ENCODE results near the gene L3MBTL4. TPM values are rescaled to one million over a fixed set of nuclear protein-coding genes. Genes with fewer than 3 reads are reported as not detected.

Gene L3MBTL4
- total RNA-seq, 2 experiments from 2014 or later, result not detected

DNA sequence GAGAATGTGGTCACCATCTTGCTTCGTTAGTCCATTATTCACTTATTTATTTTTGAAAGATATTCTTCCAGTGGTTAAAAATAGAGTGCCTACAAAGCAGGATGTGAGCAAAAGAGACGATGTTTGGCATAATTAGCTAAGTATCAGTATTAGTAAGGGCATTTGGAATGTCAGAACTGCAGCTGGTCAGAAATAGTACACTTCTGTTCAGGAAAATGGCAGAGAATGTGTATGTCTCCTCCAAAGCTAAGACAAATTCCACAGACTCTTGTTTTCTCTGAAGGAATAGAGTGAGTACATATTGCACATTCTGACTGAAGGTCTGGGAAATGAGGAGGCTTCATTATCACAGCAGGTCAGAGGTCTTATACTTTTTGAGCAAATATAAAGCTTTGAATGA, 209.0 kb downstream of the L3MBTL4 start:
- H3K36me3 ChIP-seq (ENCODE audit: insufficient read depth, low read length), result no peaks in the 10 kb centered on the region
- H4K20me1 ChIP-seq (ENCODE audit: insufficient read depth, low read length), result no peaks in the 10 kb centered on the region
- no peak overlapping the region for H2AFZ ChIP-seq (ENCODE audit: low read length)
- no peak overlapping the region for H3K4me3 ChIP-seq (ENCODE audit: low read depth, low read length, poor library complexity, severe bottlenecking)
- H3K4me1 ChIP-seq (ENCODE audit: insufficient read depth, low read length, poor library complexity, severe bottlenecking), result no peaks in the 10 kb centered on the region
- H3K4me2 ChIP-seq (ENCODE audit: low read length), result no peak overlapping the region
- no peaks in the 10 kb centered on the region for H3K79me2 ChIP-seq (ENCODE audit: insufficient read depth, low read depth, low read length)
- ChIA-PET POLR2A (interaction anchor here (0.6 kb wide), 1 partner anchor 263 kb away, joined by 3 read pairs; no protein-coding TSS in a partner anchor), CTCF (ENCODE audit: unreplicated experiment) (no interaction called here)
- BruUV-seq (replicated peaks), result no TSS peak
- intact Hi-C loops (cut with micrococcal nuclease; ENCODE audit: unreplicated experiment), result no loop called here
- no peaks in the 10 kb centered on the region for H3K9me3 ChIP-seq (ENCODE audit: low read length)
- TF ChIP-seq EZH2phosphoT487 (IDR thresholded peaks at IDR 0.05; ENCODE audit: borderline replicate concordance, low read depth, low read length), result no peak
- H3K9me2 ChIP-seq (ENCODE audit: insufficient read depth, low read length), result no peaks in the 10 kb centered on the region
- H3K27ac ChIP-seq (ENCODE audit: low read depth, low read length, poor library complexity, severe bottlenecking), result no peak overlapping the region
- DNase-seq (ENCODE audit: low spot score), result no peak

DNA sequence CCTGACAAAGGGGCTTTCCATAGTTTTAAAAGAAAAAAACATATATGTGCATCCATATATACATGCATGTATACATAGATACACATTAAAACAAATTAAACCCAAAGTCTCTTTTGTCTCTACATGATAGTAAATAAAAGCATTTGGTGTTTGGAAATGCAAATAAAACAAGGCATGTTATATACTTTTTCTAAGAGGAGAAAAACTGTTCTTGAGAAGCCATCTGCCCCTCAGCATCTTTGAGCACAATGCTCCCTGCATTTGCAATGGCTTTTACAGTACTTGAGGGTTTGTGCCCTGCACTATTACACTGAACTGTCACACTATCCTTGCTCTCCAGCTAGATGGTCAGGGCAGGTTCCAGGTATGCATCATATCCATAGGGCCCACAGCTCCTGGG, 210.2 kb downstream of the L3MBTL4 start:
- BruUV-seq (replicated peaks), result no TSS peak
- POLR2A ChIA-PET, result no interaction called here
- Histone ChIP-seq H3K9me2 (ENCODE audit: insufficient read depth, low read length) (no peaks in the 10 kb centered on the region), H3K27ac (ENCODE audit: low read depth, low read length, poor library complexity, severe bottlenecking) (no peak overlapping the region), H3K9me3 (ENCODE audit: low read length) (no peaks in the 10 kb centered on the region), H3K79me2 (ENCODE audit: insufficient read depth, low read depth, low read length) (no peaks in the 10 kb centered on the region), H3K36me3 (ENCODE audit: insufficient read depth, low read length) (no peaks in the 10 kb centered on the region), H2AFZ (ENCODE audit: low read length) (no peak overlapping the region), H4K20me1 (ENCODE audit: insufficient read depth, low read length) (no peaks in the 10 kb centered on the region), H3K4me3 (ENCODE audit: low read depth, low read length, poor library complexity, severe bottlenecking) (no peak overlapping the region), H3K4me1 (ENCODE audit: insufficient read depth, low read length, poor library complexity, severe bottlenecking) (no peaks in the 10 kb centered on the region), H3K4me2 (ENCODE audit: low read length) (no peak overlapping the region)
- CTCF ChIA-PET (ENCODE audit: unreplicated experiment), result no interaction called here
- no peak for DNase-seq (ENCODE audit: low spot score)
- TF ChIP-seq, protein P1, sequence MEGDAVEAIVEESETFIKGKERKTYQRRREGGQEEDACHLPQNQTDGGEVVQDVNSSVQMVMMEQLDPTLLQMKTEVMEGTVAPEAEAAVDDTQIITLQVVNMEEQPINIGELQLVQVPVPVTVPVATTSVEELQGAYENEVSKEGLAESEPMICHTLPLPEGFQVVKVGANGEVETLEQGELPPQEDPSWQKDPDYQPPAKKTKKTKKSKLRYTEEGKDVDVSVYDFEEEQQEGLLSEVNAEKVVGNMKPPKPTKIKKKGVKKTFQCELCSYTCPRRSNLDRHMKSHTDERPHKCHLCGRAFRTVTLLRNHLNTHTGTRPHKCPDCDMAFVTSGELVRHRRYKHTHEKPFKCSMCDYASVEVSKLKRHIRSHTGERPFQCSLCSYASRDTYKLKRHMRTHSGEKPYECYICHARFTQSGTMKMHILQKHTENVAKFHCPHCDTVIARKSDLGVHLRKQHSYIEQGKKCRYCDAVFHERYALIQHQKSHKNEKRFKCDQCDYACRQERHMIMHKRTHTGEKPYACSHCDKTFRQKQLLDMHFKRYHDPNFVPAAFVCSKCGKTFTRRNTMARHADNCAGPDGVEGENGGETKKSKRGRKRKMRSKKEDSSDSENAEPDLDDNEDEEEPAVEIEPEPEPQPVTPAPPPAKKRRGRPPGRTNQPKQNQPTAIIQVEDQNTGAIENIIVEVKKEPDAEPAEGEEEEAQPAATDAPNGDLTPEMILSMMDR (conservative IDR thresholded peaks at IDR 0.05; ENCODE audit: low read length), result no peak
- TF ChIP-seq EZH2phosphoT487 (IDR thresholded peaks at IDR 0.05; ENCODE audit: borderline replicate concordance, low read depth, low read length), result no peak
- intact Hi-C loops (cut with micrococcal nuclease; ENCODE audit: unreplicated experiment), result no loop called here

DNA sequence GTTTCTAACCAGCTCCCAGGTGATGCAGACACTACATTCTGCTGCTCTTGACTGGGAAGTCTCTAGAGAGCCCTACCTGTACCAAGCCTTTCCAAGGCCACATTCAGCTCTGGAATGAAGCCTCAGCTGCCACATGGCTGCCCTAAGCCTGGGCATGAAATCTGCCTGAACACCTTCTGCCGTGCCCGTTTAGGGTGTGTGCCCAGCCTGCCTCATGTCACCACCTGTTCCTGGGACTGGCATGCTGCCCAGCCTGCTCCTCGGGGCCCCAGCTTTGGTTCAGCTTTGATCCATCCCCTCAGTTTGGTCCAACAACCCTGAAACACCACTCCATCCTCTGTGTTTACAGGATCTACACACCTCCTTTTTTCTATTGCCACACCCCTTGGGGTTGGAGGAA, 210.9 kb downstream of the L3MBTL4 start:
- no TSS peak for BruUV-seq (replicated peaks)
- CTCF ChIA-PET (ENCODE audit: unreplicated experiment), result no interaction called here
- no peak overlapping the region for H3K4me3 ChIP-seq (ENCODE audit: low read depth, low read length, poor library complexity, severe bottlenecking)
- H2AFZ ChIP-seq (ENCODE audit: low read length), result no peak overlapping the region
- no peaks in the 10 kb centered on the region for H3K9me3 ChIP-seq (ENCODE audit: low read length)
- TF ChIP-seq, protein P1 (conservative IDR thresholded peaks at IDR 0.05; ENCODE audit: low read length), result no peak
- TF ChIP-seq EZH2phosphoT487 (IDR thresholded peaks at IDR 0.05; ENCODE audit: borderline replicate concordance, low read depth, low read length), result no peak
- H3K9me2 ChIP-seq (ENCODE audit: insufficient read depth, low read length), result no peaks in the 10 kb centered on the region
- POLR2A ChIA-PET, result no interaction called here
- no peaks in the 10 kb centered on the region for H3K4me1 ChIP-seq (ENCODE audit: insufficient read depth, low read length, poor library complexity, severe bottlenecking)
- no peaks in the 10 kb centered on the region for H3K36me3 ChIP-seq (ENCODE audit: insufficient read depth, low read length)
- H3K4me2 ChIP-seq (ENCODE audit: low read length), result no peak overlapping the region
- H3K27ac ChIP-seq (ENCODE audit: low read depth, low read length, poor library complexity, severe bottlenecking), result no peak overlapping the region
- no peaks in the 10 kb centered on the region for H4K20me1 ChIP-seq (ENCODE audit: insufficient read depth, low read length)
- DNase-seq (ENCODE audit: low spot score), result no peak
- intact Hi-C loops (cut with micrococcal nuclease; ENCODE audit: unreplicated experiment), result no loop called here
- H3K79me2 ChIP-seq (ENCODE audit: insufficient read depth, low read depth, low read length), result no peaks in the 10 kb centered on the region
